K562 (cell line): ENCODE results near the gene SLFN14. TPM values are rescaled to one million over a fixed set of nuclear protein-coding genes. Genes with fewer than 3 reads are reported as not detected.

Experiments
- BRF2 ChIP-seq: IDR thresholded peaks from 3 replicates; pipeline ENCODE4 v1.6.1; 2011; ENCODE audit warnings: borderline replicate concordance, mild to moderate bottlenecking; ENCODE audit not compliant: insufficient read length, insufficient read depth
- CBFA2T2 ChIP-seq: fragments of 450-650 bp; conservative IDR thresholded peaks from 2 replicates; pipeline ENCODE4 v1.6.1; 2017; ENCODE audit warnings: mild to moderate bottlenecking
- CSDE1 ChIP-seq, 2 experiments: fragments of 450-650 bp; IDR thresholded peaks; 2 replicates each; pipeline ENCODE4 v1.6.1; 2016; ENCODE audit warnings: mild to moderate bottlenecking in 1 of 2
- HMG20A ChIP-seq: fragments of 450-650 bp; formaldehyde crosslinking; conservative IDR thresholded peaks from 2 replicates; pipeline ENCODE4 v1.4.0; 2020; ENCODE audit warnings: mild to moderate bottlenecking, mixed read lengths
- HNRNPUL1 ChIP-seq: fragments of 200-400 bp; formaldehyde crosslinking; IDR thresholded peaks from 2 replicates; pipeline ENCODE4 v1.6.1; 2017; ENCODE audit warnings: low read length
- JUND ChIP-seq, 2 experiments: IDR thresholded peaks; 2 replicates in 1 of 2; 3 replicates in 1 of 2; pipeline ENCODE4 v1.6.1; 2011; ENCODE audit warnings: borderline replicate concordance in 2 of 2, low read depth in 2 of 2, low read length in 2 of 2, improper control_type of control experiment in 1 of 2, missing biosample characterization in 1 of 2, missing genetic modification characterization in 1 of 2, missing genetic modification reagents in 1 of 2
- MAX ChIP-seq: sonication (generic); formaldehyde crosslinking; IDR thresholded peaks from 2 replicates; pipeline ENCODE4 v1.9.0; 2022; ENCODE audit warnings: mild to moderate bottlenecking, missing genetic modification reagents
- MIER1 ChIP-seq: fragments of 450-650 bp; IDR thresholded peaks from 2 replicates; pipeline ENCODE4 v1.6.1; 2016; ENCODE audit warnings: antibody characterized with exemption, mild to moderate bottlenecking, low read depth
- NR2C2 ChIP-seq, 2 experiments: fragments of 200-800 bp in 1 of 2; sonication (Bioruptor generic) in 1 of 2; sonication (generic) in 1 of 2; formaldehyde crosslinking in 1 of 2; IDR thresholded peaks; 2 replicates each; pipeline versions ENCODE4 v1.6.1 to v1.8.0; 2016 to 2022; ENCODE audit warnings: mild to moderate bottlenecking in 1 of 2, missing compliant biosample characterization in 1 of 2, missing genetic modification characterization in 1 of 2, missing genetic modification reagents in 1 of 2
- RREB1 ChIP-seq: fragments of 250-450 bp; sonication (Bioruptor Pico); IDR thresholded peaks from 2 replicates; pipeline ENCODE4 v1.4.0; 2020
- SMAD2 ChIP-seq: fragments of 150-350 bp; IDR thresholded peaks from 2 replicates; pipeline ENCODE4 v1.6.1; 2014; ENCODE audit warnings: low read depth, mild to moderate bottlenecking, low read length
- ZMIZ1 ChIP-seq, 2 experiments: fragments of 150-350 bp in 1 of 2; IDR thresholded peaks; 2 replicates each; pipeline ENCODE4 v1.6.1; 2012 to 2016; ENCODE audit warnings: low read depth in 2 of 2, low read length in 2 of 2, mild to moderate bottlenecking in 1 of 2, moderate library complexity in 1 of 2
- ZNF347 ChIP-seq: fragments of 450-650 bp; formaldehyde crosslinking; IDR thresholded peaks from 2 replicates; pipeline ENCODE4 v1.4.0; 2020; ENCODE audit warnings: low read depth, mild to moderate bottlenecking, moderate library complexity
- ZNF76 ChIP-seq: fragments of 250-450 bp; sonication (Bioruptor Pico); IDR thresholded peaks from 2 replicates; pipeline ENCODE4 v1.4.0; 2020; ENCODE audit warnings: mild to moderate bottlenecking, moderate library complexity, borderline replicate concordance
- polyA plus RNA-seq, 8 experiments: library from polyadenylated mRNA; depleted of rRNA in 4 of 8; stranded (reverse) in 5 of 8; unstranded in 3 of 8; fragments of >200 nt; fragmentation: Nextera tagmentation in 2 of 8; fragmentation: Illumina TruSeq in 1 of 8; extraction: Ambion mirVana in 2 of 8; extraction: Trizol in 1 of 8; gene quantifications; 2 replicates each; pipeline versions ENCODE4 v1.2.1 to v1.2.3, GENCODE V29; 2011 to 2014; ENCODE audit warnings: inconsistent platforms in 1 of 8, missing spikeins in 1 of 8
- total RNA-seq, 7 experiments: library from RNA; depleted of rRNA in 6 of 7; stranded (reverse); fragments of >200 nt in 6 of 7; fragmentation: Illumina TruSeq in 2 of 7; extraction: Trizol in 2 of 7; gene quantifications; 2 replicates each; pipeline versions ENCODE4 v1.2.1 to v1.2.3, GENCODE V29; 2011 to 2021; ENCODE audit warnings: low replicate concordance in 1 of 7

SLFN14 gene
- total and polyA plus RNA-seq, 9 of the 15 experiments (the other 6 are each of a cell fraction or from before 2014, with no cell fraction given) = 1.3 to 4.3 (median 3.1) TPM

GRCh38 chr17:35587074-35587961, 26.7 kb upstream of the SLFN14 start, which contains the start of gene AP2B1 (continued):
- peak; percentile 23; the same call in 1 of the 2 replicates for TF ChIP-seq RREB1 (CRISPR knock-in tag)
- peak in 1 of 2 experiments; percentile 99; a peak in 2 of 4 replicates for TF ChIP-seq CSDE1 (IDR thresholded peaks at IDR 0.05)
- no peak for TF ChIP-seq HMG20A
- 0 out of 2 replicates have a peak, but pooled peaks have one; percentile 5 for TF ChIP-seq NR2C2 (CRISPR knock-in tag; IDR thresholded peaks at IDR 0.05)
- TF ChIP-seq NR2C2 (tag; IDR thresholded peaks at IDR 0.05) = peak; percentile 94
- no peak for TF ChIP-seq HNRNPUL1
- TF ChIP-seq JUND (IDR thresholded peaks at IDR 0.05; ENCODE audit: borderline replicate concordance, low read depth, low read length) = peak; percentile 98
- TF ChIP-seq JUND (tag; IDR thresholded peaks at IDR 0.05; ENCODE audit: borderline replicate concordance, low read depth, low read length) = peak; percentile 97
- TF ChIP-seq CBFA2T2 = no peak
- no peak for TF ChIP-seq ZNF76 (CRISPR knock-in tag)
- peak in 1 of 2 experiments; percentile 70; a peak in 2 of 4 replicates for TF ChIP-seq ZMIZ1 (IDR thresholded peaks at IDR 0.05; ENCODE audit: low read depth in 2 of 2, low read length in 2 of 2)
- TF ChIP-seq MAX (CRISPR knock-in tag) = peak; percentile 59
- TF ChIP-seq ZNF347 (CRISPR knock-in tag) = no peak
- no peak for TF ChIP-seq SMAD2
- no peak for TF ChIP-seq BRF2
- 0 out of 2 replicates have a peak, but pooled peaks have one; percentile 45 for TF ChIP-seq MIER1
